Measurements from ENCODE around the gene RAB30. TPM values are rescaled to one million over a fixed set of nuclear protein-coding genes. Genes with fewer than 3 reads are reported as not detected.
"Not testable (repeated sequence)": the region's sequence is repeated elsewhere in the genome, so short reads cannot be mapped to it uniquely, and the experiment has no call there.

RAB30 gene
- total and polyA plus RNA-seq, 2 donors (not counting 3 experiments of a cell fraction or from before 2014, with no cell fraction given) = 4.1 to 14.6 TPM

DNA sequence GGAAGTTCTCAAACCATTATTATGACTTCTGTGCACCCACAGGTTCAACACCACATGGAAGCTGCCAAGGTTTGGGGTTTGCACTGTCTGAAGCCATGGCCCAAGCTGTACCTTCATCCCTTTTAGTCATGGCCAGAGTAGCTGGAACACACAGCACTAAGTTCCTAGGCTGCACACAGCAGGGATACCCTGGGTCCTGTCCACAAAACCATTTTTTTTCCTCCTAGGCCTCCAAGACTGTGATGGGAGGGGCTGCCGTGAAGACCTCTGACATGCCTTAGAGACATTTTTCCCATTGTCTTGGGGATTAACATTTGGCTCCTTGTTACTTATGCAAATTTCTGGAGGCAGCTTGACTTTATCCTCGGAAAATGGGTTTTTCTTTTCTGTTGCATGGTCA is 127.5 kb downstream of the RAB30 start:
- Histone ChIP-seq H3K36me3 (ENCODE audit: control insufficient read depth in 2 of 2, extremely low read depth in 1 of 2, insufficient read depth in 2 of 2, low read length in 2 of 2) (no peaks in the 10 kb centered on the region), H3K79me2 (ENCODE audit: control insufficient read depth, insufficient read depth, low read length) (no peaks in the 10 kb centered on the region), H3K27me3 (ENCODE audit: control insufficient read depth in 2 of 2, insufficient read depth in 2 of 2, low read length in 2 of 2) (no peaks in the 10 kb centered on the region), H3K9me1 (replicated peaks; ENCODE audit: control insufficient read depth, extremely low read depth, insufficient read depth, low read length) (no peaks in the 10 kb centered on the region), H2AFZ (ENCODE audit: low read depth, low read length) (no peak overlapping the region), H3K4me3 (replicated peaks in 1 of 3; ENCODE audit: insufficient read depth in 1 of 3, low read depth in 1 of 3, low read length in 3 of 3) (no peak overlapping the region), H3K9me3 (replicated peaks; ENCODE audit: control insufficient read depth, insufficient read depth, low read length) (no peaks in the 10 kb centered on the region), H4K20me1 (replicated peaks; ENCODE audit: control insufficient read depth, extremely low read depth, insufficient read depth, low read length) (no peaks in the 10 kb centered on the region), H3K9ac (replicated peaks; ENCODE audit: extremely low read depth, insufficient read depth, low read length) (no peak overlapping the region), H3K4me1 (ENCODE audit: control insufficient read depth, extremely low read depth, insufficient read depth, low read length) (no peaks in the 10 kb centered on the region), H3K27ac (ENCODE audit: insufficient read depth, low read depth, low read length) (no peak overlapping the region), H3K4me2 (ENCODE audit: insufficient read depth, low read length) (no peak overlapping the region)
- ChIA-PET POLR2A (no interaction called here), CTCF (interaction anchor here (1.4 kb wide), 1 partner anchor 17 kb away, joined by 4 read pairs; no protein-coding TSS in a partner anchor)
- BruUV-seq (replicated peaks) = no TSS peak
- dilution Hi-C loops (cut with MboI; ENCODE audit: extremely low pct_ligation_motif_present, low sequenced_read_pairs) (no loop called here), intact Hi-C loops (cut with micrococcal nuclease) (no loop called here)
- TF ChIP-seq, protein P1, sequence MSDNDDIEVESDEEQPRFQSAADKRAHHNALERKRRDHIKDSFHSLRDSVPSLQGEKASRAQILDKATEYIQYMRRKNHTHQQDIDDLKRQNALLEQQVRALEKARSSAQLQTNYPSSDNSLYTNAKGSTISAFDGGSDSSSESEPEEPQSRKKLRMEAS (IDR thresholded peaks at IDR 0.05; ENCODE audit: insufficient read depth, insufficient read length) = no peak
- TF ChIP-seq MYC (IDR thresholded peaks at IDR 0.05; ENCODE audit: low read depth, low read length) (no peak), POLR2AphosphoS5 (IDR thresholded peaks at IDR 0.05; ENCODE audit: insufficient read depth, low read depth, low read length) (no peak), FOS (IDR thresholded peaks at IDR 0.05; ENCODE audit: borderline replicate concordance, insufficient read depth, low read length) (no peak), JUN (IDR thresholded peaks at IDR 0.05; ENCODE audit: borderline replicate concordance, insufficient read depth, insufficient read length, low read depth) (no peak), POLR2A (IDR thresholded peaks at IDR 0.05; ENCODE audit: low read depth, low read length) (no peak), GATA2 (IDR thresholded peaks at IDR 0.05; ENCODE audit: insufficient read depth, insufficient read length, low read depth, low read length) (no peak), EZH2 (IDR thresholded peaks at IDR 0.05; ENCODE audit: borderline replicate concordance, low read depth, low read length, severe bottlenecking) (no peak)
- TF ChIP-seq, protein P2, sequence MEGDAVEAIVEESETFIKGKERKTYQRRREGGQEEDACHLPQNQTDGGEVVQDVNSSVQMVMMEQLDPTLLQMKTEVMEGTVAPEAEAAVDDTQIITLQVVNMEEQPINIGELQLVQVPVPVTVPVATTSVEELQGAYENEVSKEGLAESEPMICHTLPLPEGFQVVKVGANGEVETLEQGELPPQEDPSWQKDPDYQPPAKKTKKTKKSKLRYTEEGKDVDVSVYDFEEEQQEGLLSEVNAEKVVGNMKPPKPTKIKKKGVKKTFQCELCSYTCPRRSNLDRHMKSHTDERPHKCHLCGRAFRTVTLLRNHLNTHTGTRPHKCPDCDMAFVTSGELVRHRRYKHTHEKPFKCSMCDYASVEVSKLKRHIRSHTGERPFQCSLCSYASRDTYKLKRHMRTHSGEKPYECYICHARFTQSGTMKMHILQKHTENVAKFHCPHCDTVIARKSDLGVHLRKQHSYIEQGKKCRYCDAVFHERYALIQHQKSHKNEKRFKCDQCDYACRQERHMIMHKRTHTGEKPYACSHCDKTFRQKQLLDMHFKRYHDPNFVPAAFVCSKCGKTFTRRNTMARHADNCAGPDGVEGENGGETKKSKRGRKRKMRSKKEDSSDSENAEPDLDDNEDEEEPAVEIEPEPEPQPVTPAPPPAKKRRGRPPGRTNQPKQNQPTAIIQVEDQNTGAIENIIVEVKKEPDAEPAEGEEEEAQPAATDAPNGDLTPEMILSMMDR (IDR thresholded peaks at IDR 0.05; ENCODE audit: extremely low read depth in 1 of 2, insufficient read depth in 1 of 2, low read depth in 1 of 2, low read length in 2 of 2) = no peak
- FAIRE-seq = no peak
- no peak for DNase-seq (ENCODE audit: low read depth, low spot score)

DNA sequence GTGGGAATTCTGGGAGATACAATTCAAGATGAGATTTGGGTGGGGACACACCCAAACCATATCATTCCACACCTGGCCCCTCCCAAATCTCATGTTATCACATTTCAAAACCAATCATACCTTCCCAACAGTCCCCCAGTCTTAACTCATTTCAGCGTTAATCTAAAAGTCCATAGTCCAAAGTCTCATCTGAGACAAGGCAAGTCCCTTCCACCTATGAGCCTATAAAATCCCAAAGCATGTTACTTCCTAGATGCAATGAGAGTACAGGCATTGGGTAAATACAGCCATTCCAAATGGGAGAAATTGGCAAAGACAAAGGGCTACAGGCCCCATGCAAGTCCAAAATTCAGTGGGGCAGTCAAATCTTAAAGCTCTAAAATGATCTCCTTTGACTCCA is 128.3 kb downstream of the RAB30 start:
- H3K4me1 ChIP-seq (ENCODE audit: control insufficient read depth, extremely low read depth, insufficient read depth, low read length); H3K4me2 ChIP-seq (ENCODE audit: insufficient read depth, low read length); H3K79me2 ChIP-seq (ENCODE audit: control insufficient read depth, insufficient read depth, low read length); dilution Hi-C loops (cut with MboI; ENCODE audit: extremely low pct_ligation_motif_present, low sequenced_read_pairs); intact Hi-C loops (cut with micrococcal nuclease); H4K20me1 ChIP-seq (replicated peaks; ENCODE audit: control insufficient read depth, extremely low read depth, insufficient read depth, low read length); FAIRE-seq; H3K9me1 ChIP-seq (replicated peaks; ENCODE audit: control insufficient read depth, extremely low read depth, insufficient read depth, low read length); H3K9me3 ChIP-seq (replicated peaks; ENCODE audit: control insufficient read depth, insufficient read depth, low read length); H3K27ac ChIP-seq (ENCODE audit: insufficient read depth, low read depth, low read length); H3K27me3 ChIP-seq (ENCODE audit: control insufficient read depth in 2 of 2, insufficient read depth in 2 of 2, low read length in 2 of 2); BruUV-seq (replicated peaks); H3K4me3 ChIP-seq (replicated peaks in 1 of 3; ENCODE audit: insufficient read depth in 1 of 3, low read depth in 1 of 3, low read length in 3 of 3); DNase-seq (ENCODE audit: low read depth, low spot score); H2AFZ ChIP-seq (ENCODE audit: low read depth, low read length); H3K9ac ChIP-seq (replicated peaks; ENCODE audit: extremely low read depth, insufficient read depth, low read length); POLR2A ChIA-PET; H3K36me3 ChIP-seq (ENCODE audit: control insufficient read depth in 2 of 2, extremely low read depth in 1 of 2, insufficient read depth in 2 of 2, low read length in 2 of 2): not testable (repeated sequence)
- CTCF ChIA-PET = interaction anchor here (1.4 to 1.5 kb wide), 2 partner anchors 13 to 16 kb away, joined by 4 to 5 read pairs; no protein-coding TSS in a partner anchor
